Measurements from ENCODE around the gene QDPR.

- TF ChIP-seq EZH2 (IDR thresholded peaks at IDR 0.05; ENCODE audit: borderline replicate concordance, low read length) (no peak), CTCF (conservative IDR thresholded peaks at IDR 0.05 in 1 of 2, IDR thresholded peaks at IDR 0.05 in 1 of 2; ENCODE audit: extremely low read depth in 1 of 2, insufficient read depth in 1 of 2, low read depth in 1 of 2, low read length in 2 of 2) (no peak)
Measured at GRCh38 chr4:17552427-17552826, 40.5 kb upstream of the QDPR start.
